NCI-H2029 treated with DMSO at 0.1 percent for 48 hours (cell line): ENCODE results near the gene GGTLC3.
"Not testable (repeated sequence)": the region's sequence is repeated elsewhere in the genome, so short reads cannot be mapped to it uniquely, and the experiment has no call there.

Experiments
- DNase-seq: peaks from one replicate; lab custom pipeline; 2025; lab: John Stamatoyannopoulos, UW

The GGTLC3 gene

DNA sequence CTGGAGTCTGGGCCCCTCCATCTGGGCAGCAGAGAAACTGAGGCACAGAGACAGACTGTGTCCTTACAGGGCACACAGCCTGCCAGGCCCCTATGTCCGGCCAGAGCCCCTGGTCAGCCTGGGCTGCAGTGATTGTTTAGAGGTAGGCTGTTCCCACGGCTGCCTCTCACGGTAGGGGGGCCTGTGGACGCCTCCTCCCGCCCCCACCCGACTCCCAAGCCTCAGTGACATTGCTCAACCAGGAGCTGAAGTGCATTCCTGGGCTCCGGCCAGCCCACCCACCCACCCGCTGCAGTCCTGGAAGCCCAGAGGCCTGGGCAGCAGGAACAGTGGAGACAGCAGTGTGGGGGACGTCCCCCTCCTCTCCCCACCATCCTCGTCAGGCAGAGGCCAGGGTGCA, 4.5 kb downstream of the GGTLC3 start:
- DNase-seq = not testable (repeated sequence)

DNA sequence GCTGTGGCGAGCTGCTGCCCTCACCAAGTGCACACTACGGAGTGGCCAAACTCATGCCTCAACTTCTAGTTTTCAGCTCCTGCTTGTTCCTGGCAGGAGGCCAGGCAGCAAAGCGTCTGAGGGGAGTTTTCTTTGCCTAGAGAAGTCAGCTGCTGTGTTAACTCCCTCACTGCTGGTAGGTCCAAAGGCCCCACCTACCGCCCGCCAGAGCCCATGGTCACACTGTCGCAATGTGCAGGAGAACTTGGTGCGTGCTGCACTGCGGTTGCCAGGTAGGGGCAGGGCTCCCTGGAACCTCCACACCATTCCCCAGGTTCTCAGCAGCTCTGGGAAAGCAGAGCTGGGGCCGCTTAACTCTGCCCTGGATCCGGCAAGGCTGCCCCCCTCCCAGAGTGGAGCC, 5.6 kb downstream of the GGTLC3 start:
- not testable (repeated sequence) for DNase-seq

DNA sequence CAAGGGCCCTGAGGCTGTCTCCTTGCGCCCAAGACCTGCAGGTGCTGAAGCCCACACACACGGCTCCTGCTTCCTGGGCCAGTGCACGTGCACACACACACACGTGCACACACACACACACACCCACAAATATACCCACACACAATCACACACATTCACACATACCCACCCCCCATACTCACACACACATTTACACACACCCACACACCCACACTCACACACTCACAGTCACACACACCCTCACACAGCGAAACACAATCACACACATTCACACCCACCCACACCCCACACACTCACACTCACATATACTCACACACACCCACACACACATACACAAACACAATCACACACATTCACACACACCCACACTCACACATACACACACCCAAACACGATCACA, 6.6 kb downstream of the GGTLC3 start:
- not testable (repeated sequence) for DNase-seq

DNA sequence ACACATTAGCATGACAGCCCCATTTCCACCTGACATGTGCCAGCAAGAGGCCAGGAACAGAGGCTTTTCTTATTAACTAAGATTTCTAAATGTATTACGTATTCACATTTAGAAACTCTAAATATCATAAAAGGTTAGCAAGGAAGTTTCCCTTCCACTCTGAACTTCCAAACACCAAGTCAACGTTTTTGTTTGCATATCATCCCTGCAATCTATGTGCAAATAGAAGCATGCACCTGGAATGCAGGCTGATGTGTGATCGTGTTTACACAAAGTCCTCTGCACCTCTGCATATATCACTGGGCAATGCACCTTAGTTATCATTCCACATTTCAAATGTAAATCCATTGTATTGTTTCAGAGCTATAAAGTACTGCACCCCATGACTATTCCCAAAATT, 21.7 kb downstream of the GGTLC3 start:
- not testable (repeated sequence) for DNase-seq
